Endothelial cell of umbilical vein (primary cell): Measurements from ENCODE around the gene FSTL3. TPM values are rescaled to one million over a fixed set of nuclear protein-coding genes. Genes with fewer than 3 reads are reported as not detected.

Experiments used
- BruUV-seq: library from RNA; stranded (reverse); fragments of 400-500 nt; replicated peaks from 2 replicates; lab custom pipeline; 2021; lab: Mats Ljungman, UMichigan
- CTCF ChIA-PET: fragments of 300-600, 350-600 bp; sonication (Branson Sonifier 250); formaldehyde crosslinking; loops from one replicate; lab custom pipeline; 2021; ENCODE audit warnings: antibody characterized with exemption, inconsistent platforms; lab: Charles Lee
- POLR2A ChIA-PET: fragments of 300-600, 350-600 bp; sonication (Branson Sonifier 250); formaldehyde crosslinking; loops from one replicate; lab custom pipeline; 2021; ENCODE audit warnings: antibody characterized with exemption, inconsistent platforms; lab: Charles Lee
- DNase-seq: peaks from one replicate; pipeline ENCODE4 v3.0.0-alpha.2; 2011; ENCODE audit warnings: low read depth, low spot score
- FAIRE-seq: peaks from 2 replicates; lab custom pipeline; 2011; peaks lifted over from hg19 to GRCh38; lab: Jason Lieb, UNC
- H2AFZ ChIP-seq: 2 replicates; pipeline ENCODE4 v1.6.0; 2012; ENCODE audit warnings: low read depth, low read length, control low read depth, inconsistent platforms
- H3K27ac ChIP-seq: 2 replicates; pipeline ENCODE4 v1.5.1; 2011; ENCODE audit warnings: low read depth, mild to moderate bottlenecking, control low read depth, low read length, moderate library complexity; ENCODE audit not compliant: insufficient read depth
- H3K27me3 ChIP-seq, 2 experiments: 2 replicates each; pipeline versions ENCODE4 v1.6.0 to v1.6.1; 2011; ENCODE audit warnings: low read length in 2 of 2, mixed read lengths in 1 of 2; ENCODE audit not compliant: control insufficient read depth in 2 of 2, insufficient read depth in 2 of 2
- H3K36me3 ChIP-seq, 2 experiments: 2 replicates in 1 of 2; 3 replicates in 1 of 2; pipeline ENCODE4 v1.5.1; 2011; ENCODE audit warnings: low read length in 2 of 2, mild to moderate bottlenecking in 1 of 2, moderate library complexity in 1 of 2; ENCODE audit not compliant: control insufficient read depth in 2 of 2, insufficient read depth in 2 of 2; ENCODE audit errors: extremely low read depth in 1 of 2
- H3K4me1 ChIP-seq: 3 replicates; pipeline ENCODE4 v1.5.1; 2011; ENCODE audit warnings: mild to moderate bottlenecking, low read length; ENCODE audit not compliant: control insufficient read depth, insufficient read depth; ENCODE audit errors: extremely low read depth
- H3K4me2 ChIP-seq: 2 replicates; pipeline ENCODE4 v1.6.1; 2011; ENCODE audit warnings: low read length, control low read depth, mixed read lengths; ENCODE audit not compliant: insufficient read depth
- H3K4me3 ChIP-seq, 3 experiments: fragments of 200-600 bp in 1 of 3; sonication (generic), shearing (Covaris generic) in 1 of 3; replicated peaks in 1 of 3; 2 replicates each; pipeline ENCODE4 v1.5.1; 2011 to 2016; ENCODE audit warnings: control low read depth in 3 of 3, low read length in 3 of 3, mild to moderate bottlenecking in 2 of 3, inconsistent platforms in 1 of 3, low read depth in 1 of 3, moderate library complexity in 1 of 3; ENCODE audit not compliant: insufficient read depth in 1 of 3
- H3K79me2 ChIP-seq: 2 replicates; pipeline ENCODE4 v1.6.0; 2012; ENCODE audit warnings: low read length, inconsistent platforms; ENCODE audit not compliant: control insufficient read depth, insufficient read depth
- H3K9ac ChIP-seq: replicated peaks from 2 replicates; pipeline ENCODE3; 2011; ENCODE audit warnings: low read length, control low read depth; ENCODE audit not compliant: insufficient read depth; ENCODE audit errors: extremely low read depth
- H3K9me1 ChIP-seq: replicated peaks from 3 replicates; pipeline ENCODE4 v1.6.0; 2011; ENCODE audit warnings: mild to moderate bottlenecking, low read length; ENCODE audit not compliant: control insufficient read depth, insufficient read depth; ENCODE audit errors: extremely low read depth
- H3K9me3 ChIP-seq: replicated peaks from 2 replicates; pipeline ENCODE4 v1.5.1; 2012; ENCODE audit warnings: low read length, inconsistent platforms; ENCODE audit not compliant: control insufficient read depth, insufficient read depth
- H4K20me1 ChIP-seq: replicated peaks from 2 replicates; pipeline ENCODE3; 2011; ENCODE audit warnings: mild to moderate bottlenecking, low read length; ENCODE audit not compliant: control insufficient read depth, insufficient read depth; ENCODE audit errors: extremely low read depth
- FOS ChIP-seq: IDR thresholded peaks from 2 replicates; pipeline ENCODE4 v1.6.1; 2011; ENCODE audit warnings: mild to moderate bottlenecking, low read length, moderate library complexity, borderline replicate concordance; ENCODE audit not compliant: insufficient read depth
- GATA2 ChIP-seq: IDR thresholded peaks from 2 replicates; pipeline ENCODE4 v1.7.0; 2011; ENCODE audit warnings: low read depth, mild to moderate bottlenecking, moderate library complexity, mixed read lengths, low read length; ENCODE audit not compliant: insufficient read length, insufficient read depth
- POLR2AphosphoS5 ChIP-seq: IDR thresholded peaks from 2 replicates; pipeline ENCODE4 v1.6.1; 2012; ENCODE audit warnings: low read depth, mild to moderate bottlenecking, control low read depth, low read length, moderate library complexity; ENCODE audit not compliant: insufficient read depth
- dilution Hi-C: fragments of 300-500 bp; cut with MboI; formaldehyde crosslinking; loops from one replicate; pipeline ENCODE4 v1.15.0; 2019; ENCODE audit warnings: low sequenced_read_pairs; ENCODE audit not compliant: extremely low pct_ligation_motif_present
- intact Hi-C: fragments of 100-400 bp; cut with micrococcal nuclease; formaldehyde crosslinking; loops from one replicate; pipeline ENCODE4 v1.10.0; 2022
- polyA plus RNA-seq, 4 experiments: library from polyadenylated mRNA; depleted of rRNA in 3 of 4; stranded (reverse) in 3 of 4; unstranded in 1 of 4; fragments of >200 nt; gene quantifications; 2 replicates each; pipeline versions ENCODE4 v1.2.1 to v1.2.3, GENCODE V29; 2011 to 2012; ENCODE audit warnings: missing spikeins in 1 of 4
- total RNA-seq: library from RNA; stranded (reverse); gene quantifications from 2 replicates; pipeline ENCODE4 v1.2.3, GENCODE V29; 2021
- TF ChIP-seq, protein P1 (sequence below): IDR thresholded peaks from 2 replicates; pipeline ENCODE4 v1.6.1; 2011; ENCODE audit not compliant: insufficient read depth, insufficient read length
- TF ChIP-seq, protein P2 (sequence below), 2 donors: IDR thresholded peaks; 1 replicate in 1 of 2; 2 replicates in 1 of 2; pipeline ENCODE4 v1.5.1; 2011; ENCODE audit warnings: low read length in 2 of 2, mild to moderate bottlenecking in 2 of 2, moderate library complexity in 2 of 2, control low read depth in 1 of 2, inconsistent platforms in 1 of 2, low read depth in 1 of 2; ENCODE audit not compliant: insufficient read depth in 1 of 2; ENCODE audit errors: extremely low read depth in 1 of 2

FSTL3 gene
- total and polyA plus RNA-seq, 2 donors (not counting 3 experiments of a cell fraction or from before 2014, with no cell fraction given), result 19.9 to 45.2 TPM

DNA sequence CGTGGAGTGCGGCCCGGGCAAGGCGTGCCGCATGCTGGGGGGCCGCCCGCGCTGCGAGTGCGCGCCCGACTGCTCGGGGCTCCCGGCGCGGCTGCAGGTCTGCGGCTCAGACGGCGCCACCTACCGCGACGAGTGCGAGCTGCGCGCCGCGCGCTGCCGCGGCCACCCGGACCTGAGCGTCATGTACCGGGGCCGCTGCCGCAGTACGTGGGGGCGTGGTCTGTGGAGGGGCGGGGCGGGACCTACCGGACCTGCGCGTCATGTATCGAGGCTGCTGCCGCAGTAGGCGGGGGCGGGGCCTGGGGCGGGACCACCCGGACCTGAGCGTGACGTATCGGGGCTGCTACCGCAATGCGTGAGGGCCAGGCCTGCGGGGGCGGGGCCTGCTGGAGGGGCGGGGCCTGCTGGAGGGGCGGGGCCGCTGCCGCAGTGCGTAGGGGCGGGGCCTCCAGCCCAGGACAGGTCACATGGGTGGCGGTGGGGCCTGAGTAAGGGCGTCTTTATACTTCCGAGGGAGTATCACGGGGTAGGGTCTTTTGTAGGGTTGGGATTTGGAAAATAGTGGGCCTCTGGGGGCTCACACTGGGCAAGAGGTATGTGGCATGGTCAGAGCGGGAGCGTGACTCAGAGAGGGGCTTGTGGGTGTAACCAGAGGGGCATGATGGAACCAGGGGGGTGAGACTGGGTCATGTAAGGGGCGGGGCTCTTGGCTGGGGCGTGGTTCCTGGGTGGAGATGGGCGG is 4.3 kb downstream of the FSTL3 start:
- Histone ChIP-seq H3K27ac (peak overlapping the region; percentile 77), H3K79me2 (peaks cover 12% of the 10 kb centered on the region), H3K27me3 (no peaks in the 10 kb centered on the region), H3K4me2 (peak overlapping the region; percentile 56), H3K9ac (peak overlapping the region; percentile 79), H3K4me3 (peak overlapping the region; percentile 31 to 55 (median 49)), H3K9me1 (no peaks in the 10 kb centered on the region), H2AFZ (peak overlapping the region; percentile 73), H3K36me3 (no peaks in the 10 kb centered on the region), H3K4me1 (peaks cover 16% of the 10 kb centered on the region), H4K20me1 (no peaks in the 10 kb centered on the region), H3K9me3 (no peaks in the 10 kb centered on the region)
- dilution Hi-C loops (no loop called here), intact Hi-C loops (loop anchor here (1.0 kb wide), 3 partner anchors 17 to 48 kb away; partner anchors contain the start of gene RNF126)
- DNase-seq (peak; percentile 99), FAIRE-seq (peak; percentile 98)
- ChIA-PET POLR2A (interaction anchor here (0.6 kb wide), 1 partner anchor 18 kb away, joined by 3 read pairs; the partner anchor contains the start of gene RNF126), CTCF (interaction anchor here (1.2 to 2.5 kb wide), 8 partner anchors 11 to 96 kb away, joined by 3 to 12 read pairs (median 6); no protein-coding TSS in a partner anchor)
- BruUV-seq, result no TSS peak
- TF ChIP-seq POLR2AphosphoS5, result peak; percentile 88
- no peak for TF ChIP-seq GATA2
- TF ChIP-seq, protein P1, sequence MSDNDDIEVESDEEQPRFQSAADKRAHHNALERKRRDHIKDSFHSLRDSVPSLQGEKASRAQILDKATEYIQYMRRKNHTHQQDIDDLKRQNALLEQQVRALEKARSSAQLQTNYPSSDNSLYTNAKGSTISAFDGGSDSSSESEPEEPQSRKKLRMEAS, result peak; percentile 10
- TF ChIP-seq FOS, result no peak
- TF ChIP-seq, protein P2, sequence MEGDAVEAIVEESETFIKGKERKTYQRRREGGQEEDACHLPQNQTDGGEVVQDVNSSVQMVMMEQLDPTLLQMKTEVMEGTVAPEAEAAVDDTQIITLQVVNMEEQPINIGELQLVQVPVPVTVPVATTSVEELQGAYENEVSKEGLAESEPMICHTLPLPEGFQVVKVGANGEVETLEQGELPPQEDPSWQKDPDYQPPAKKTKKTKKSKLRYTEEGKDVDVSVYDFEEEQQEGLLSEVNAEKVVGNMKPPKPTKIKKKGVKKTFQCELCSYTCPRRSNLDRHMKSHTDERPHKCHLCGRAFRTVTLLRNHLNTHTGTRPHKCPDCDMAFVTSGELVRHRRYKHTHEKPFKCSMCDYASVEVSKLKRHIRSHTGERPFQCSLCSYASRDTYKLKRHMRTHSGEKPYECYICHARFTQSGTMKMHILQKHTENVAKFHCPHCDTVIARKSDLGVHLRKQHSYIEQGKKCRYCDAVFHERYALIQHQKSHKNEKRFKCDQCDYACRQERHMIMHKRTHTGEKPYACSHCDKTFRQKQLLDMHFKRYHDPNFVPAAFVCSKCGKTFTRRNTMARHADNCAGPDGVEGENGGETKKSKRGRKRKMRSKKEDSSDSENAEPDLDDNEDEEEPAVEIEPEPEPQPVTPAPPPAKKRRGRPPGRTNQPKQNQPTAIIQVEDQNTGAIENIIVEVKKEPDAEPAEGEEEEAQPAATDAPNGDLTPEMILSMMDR (IDR thresholded peaks at IDR 0.05; ENCODE audit: extremely low read depth in 1 of 2, insufficient read depth in 1 of 2, low read depth in 1 of 2, low read length in 2 of 2), result peak; percentile 33 to 52
